Measurements from ENCODE around the gene ABHD6. TPM values are rescaled to one million over a fixed set of nuclear protein-coding genes. Genes with fewer than 3 reads are reported as not detected.
"Not testable (repeated sequence)": the region's sequence is repeated elsewhere in the genome, so short reads cannot be mapped to it uniquely, and the experiment has no call there.

The ABHD6 gene
- total RNA-seq, 4 donors from 2014 or later = 19.2 to 31.0 (median 21.5) TPM

GRCh38 chr3:58216496-58217195 lies 20.9 kb upstream of the ABHD6 start:
- ATAC-seq (ENCODE audit: low FRiP score) (no peak), DNase-seq (ENCODE audit: low spot score) (no peak)
- no peak for TF ChIP-seq CTCF (IDR thresholded peaks at IDR 0.05)

GRCh38 chr3:58217209-58217811 lies 20.3 kb upstream of the ABHD6 start:
- DNase-seq (ENCODE audit: low spot score) = no peak
- no peak for TF ChIP-seq CTCF (IDR thresholded peaks at IDR 0.05)
- peak; percentile 77 for ATAC-seq (ENCODE audit: low FRiP score)

- DNase-seq (ENCODE audit: low spot score) = no peak
- ATAC-seq (ENCODE audit: low FRiP score) = no peak
- no peak for TF ChIP-seq CTCF (IDR thresholded peaks at IDR 0.05)
Measured at GRCh38 chr3:58218904-58219303, 18.7 kb upstream of the ABHD6 start.

GRCh38 chr3:58222161-58222724 lies 15.3 kb upstream of the ABHD6 start:
- TF ChIP-seq CTCF (IDR thresholded peaks at IDR 0.05) = no peak
- ATAC-seq (ENCODE audit: low FRiP score) (no peak), DNase-seq (ENCODE audit: low spot score) (no peak)

GRCh38 chr3:58223855-58224254 lies 13.7 kb upstream of the ABHD6 start:
- no peak for ATAC-seq (ENCODE audit: low FRiP score)
- TF ChIP-seq CTCF (IDR thresholded peaks at IDR 0.05) = no peak
- no peak for DNase-seq (ENCODE audit: low spot score)

GRCh38 chr3:58227933-58228332 lies 9.7 kb upstream of the ABHD6 start:
- ATAC-seq (ENCODE audit: low FRiP score); DNase-seq (ENCODE audit: low spot score): not testable (repeated sequence)

- DNase-seq (ENCODE audit: low spot score) (no peak), ATAC-seq (ENCODE audit: low FRiP score) (no peak)
- TF ChIP-seq CTCF (IDR thresholded peaks at IDR 0.05) = no peak
Measured at GRCh38 chr3:58230876-58231552, 6.6 kb upstream of the ABHD6 start.

All from omental fat pad (tissue), 4 donors.